DMS 273 (cell line): Measurements from ENCODE around the gene ZSWIM3.
"Not testable (repeated sequence)": the region's sequence is repeated elsewhere in the genome, so short reads cannot be mapped to it uniquely, and the experiment has no call there.

Experiments
- DNase-seq: peaks from one replicate; lab custom pipeline; 2025; ENCODE audit not compliant: unreplicated experiment; lab: John Stamatoyannopoulos, UW

Gene ZSWIM3

DNA sequence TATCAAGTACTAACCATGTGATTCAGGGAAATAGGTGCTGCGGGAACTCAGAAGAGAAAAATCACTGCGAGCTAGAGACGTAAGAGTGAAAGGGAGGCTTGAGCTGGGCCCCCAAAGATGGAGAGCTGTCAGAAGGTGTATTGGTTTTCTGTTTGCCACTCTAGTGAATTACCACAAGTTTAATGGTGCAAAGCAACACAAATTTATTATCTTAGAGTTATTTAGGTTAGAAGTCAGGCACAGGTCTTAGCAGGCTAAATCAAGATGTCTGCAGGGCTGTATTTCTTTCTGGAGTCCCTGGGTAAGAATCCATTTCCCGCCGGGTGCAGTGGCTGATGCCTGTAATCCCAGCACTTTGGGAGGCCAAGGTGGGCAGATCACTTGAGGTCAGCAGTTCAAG, 2.5 kb downstream of the ZSWIM3 start:
- DNase-seq, result no peak

DNA sequence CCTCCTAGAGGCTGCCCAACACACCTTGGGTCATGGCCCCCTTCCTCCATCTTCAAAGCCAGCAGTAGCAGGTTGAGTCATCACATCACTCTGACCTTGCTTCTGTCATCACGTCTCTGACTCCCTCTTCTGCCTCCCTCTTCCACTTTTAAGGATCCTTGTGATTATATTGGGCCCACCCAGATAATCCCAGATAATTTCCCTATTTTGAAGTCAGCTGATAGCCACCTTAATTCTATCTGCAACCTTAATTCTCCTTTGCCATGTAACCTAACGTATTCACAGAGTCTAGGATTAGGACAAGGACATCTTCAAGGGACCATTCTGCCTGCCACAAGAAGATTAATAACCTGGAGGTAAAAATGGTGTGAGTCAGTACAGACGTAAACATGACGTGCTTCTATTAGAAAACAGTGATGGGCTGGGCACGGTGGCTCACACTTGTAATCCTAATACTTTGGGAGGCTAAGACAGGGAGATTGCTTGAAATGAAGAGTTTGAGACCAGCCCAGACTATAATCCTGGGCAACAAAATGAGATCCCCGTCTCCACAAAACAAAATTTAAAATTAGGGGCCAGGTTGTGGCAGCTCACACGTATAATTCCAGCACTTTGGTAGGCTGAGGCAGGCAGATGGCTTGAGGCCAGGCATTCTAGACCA, 3.3 kb downstream of the ZSWIM3 start:
- no peak for DNase-seq

DNA sequence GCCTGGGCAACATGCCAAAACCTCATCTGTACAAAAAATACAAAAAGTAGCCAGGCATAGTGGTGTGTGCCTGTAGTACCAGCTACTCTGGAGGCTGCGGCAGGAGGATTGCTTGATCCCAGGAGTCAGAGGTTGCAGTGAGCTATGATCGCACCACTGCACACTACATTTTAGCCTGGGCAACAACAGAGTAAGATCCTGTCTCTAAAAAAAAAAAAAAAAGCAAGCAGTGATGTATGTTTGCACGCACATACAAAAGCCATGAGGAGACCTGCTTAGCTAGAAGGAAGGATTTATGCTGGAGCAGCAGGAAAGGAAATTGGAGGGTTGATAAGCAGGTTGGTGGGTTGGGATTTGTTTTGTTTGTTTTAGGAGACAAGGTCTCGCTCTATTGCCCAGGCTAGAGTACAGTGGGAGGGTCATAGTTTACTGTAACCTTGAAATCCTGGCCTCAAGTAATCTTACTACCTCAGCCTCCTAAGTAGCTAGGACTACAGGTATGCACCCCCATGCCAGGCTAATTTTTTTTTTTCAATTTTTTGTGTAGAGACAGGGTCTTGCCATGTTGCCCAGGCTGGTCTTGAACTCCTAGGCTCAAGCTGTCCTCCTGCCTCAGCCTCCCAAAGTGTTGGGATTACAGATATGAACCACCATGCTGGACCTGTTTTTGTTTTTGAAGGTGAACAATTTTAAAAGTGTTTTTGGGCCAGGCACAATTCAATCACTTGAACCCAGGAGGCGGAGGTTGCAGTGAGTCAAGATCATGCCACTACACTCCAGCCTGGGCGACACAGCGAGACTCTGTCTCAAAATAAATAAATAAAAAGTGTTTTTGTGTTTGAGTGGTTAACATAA, 4.0 kb downstream of the ZSWIM3 start:
- DNase-seq, result peak; percentile 79

DNA sequence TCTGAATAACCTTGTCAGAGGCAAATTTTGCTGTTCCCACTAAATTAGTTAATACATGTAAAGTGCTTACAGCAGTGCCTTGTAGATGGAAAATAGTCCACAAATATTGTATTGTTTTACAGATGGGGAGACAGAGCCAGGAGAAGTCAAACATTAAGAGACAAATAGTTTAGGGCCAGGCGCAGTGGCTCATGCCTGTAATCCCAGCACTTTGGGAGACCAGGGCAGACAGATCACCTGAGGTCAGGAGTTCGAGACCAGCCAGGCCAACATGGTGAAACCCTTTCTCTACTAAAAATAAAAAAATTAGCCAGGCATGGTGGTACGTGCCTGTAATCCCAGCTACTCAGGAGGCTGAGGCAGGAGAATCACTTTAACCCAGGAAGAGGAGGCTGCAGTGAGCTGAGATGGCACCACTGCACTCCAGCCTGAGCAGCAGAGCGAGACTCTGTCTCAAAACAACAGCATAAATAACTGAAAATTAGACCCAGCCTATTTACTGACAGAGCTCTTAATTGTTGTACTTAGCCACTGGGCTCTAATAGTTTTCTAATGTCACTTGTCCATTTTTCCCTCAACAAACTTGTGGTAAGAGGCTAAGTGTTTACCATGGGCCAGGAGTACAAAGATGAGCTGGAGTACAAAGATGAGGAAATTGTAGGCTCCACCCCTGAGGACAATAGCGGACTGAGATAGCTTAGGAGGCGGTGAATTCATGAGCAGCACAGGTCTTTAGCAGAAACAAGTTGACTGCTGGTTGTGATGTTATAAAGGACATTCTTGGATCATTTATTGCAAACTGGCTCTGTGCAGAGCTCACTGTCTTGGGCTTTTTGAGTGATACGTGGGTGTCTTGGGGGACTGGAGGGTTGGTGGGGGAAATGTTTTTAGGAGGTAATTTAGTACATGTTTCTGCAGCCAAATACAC, 6.4 kb downstream of the ZSWIM3 start:
- no peak for DNase-seq

DNA sequence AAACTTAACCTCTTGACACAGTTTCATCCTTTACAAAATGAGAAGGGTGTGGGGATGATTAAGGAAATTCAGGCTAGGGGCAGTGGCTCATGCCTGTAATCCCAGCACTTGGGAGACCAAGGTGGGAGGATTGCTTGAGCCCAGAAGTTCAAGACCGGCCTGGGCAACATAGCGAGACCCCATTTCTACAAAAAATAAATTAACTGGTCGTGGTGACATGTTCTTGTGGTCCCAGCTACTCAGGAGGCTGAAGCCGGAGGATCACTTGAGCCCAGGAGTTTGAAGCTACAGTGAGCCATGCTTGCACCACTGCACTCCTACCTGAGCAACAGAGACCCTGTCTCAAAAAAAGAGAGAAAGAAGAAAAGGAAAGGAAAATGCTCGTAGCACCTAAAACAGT, 9.0 kb downstream of the ZSWIM3 start:
- no peak for DNase-seq

DNA sequence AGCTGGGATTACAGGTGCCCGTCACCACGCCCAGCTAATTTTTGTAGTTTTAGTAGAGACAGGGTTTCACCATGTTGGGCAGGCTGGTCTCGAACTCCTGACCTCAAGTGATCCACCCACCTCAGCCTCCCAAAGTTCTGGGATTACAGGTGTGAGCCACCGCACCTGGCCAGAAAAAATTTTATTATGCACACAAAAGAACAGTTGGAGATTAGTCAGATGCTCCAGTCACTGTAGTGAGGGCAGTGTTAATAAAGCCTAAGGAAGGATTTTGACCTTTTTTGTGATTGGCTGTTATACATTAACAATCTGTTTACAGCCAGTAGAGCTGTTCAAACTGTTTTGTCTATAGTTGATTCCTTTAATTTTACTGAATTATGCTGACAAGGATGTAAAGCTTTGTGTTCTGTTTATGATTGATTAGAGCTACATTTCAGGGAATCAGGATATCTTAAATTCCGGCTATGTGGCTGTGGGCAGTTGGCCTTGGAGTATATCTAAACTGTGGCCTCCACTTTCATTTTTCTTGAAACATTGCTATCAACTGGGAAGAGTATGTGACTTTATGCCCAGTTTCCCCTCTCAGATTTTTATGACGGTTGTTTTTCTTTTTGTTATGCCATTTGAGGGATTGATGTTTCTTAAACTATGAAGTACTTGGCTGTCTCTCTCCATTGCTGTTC, 9.9 kb downstream of the ZSWIM3 start:
- DNase-seq, result no peak

DNA sequence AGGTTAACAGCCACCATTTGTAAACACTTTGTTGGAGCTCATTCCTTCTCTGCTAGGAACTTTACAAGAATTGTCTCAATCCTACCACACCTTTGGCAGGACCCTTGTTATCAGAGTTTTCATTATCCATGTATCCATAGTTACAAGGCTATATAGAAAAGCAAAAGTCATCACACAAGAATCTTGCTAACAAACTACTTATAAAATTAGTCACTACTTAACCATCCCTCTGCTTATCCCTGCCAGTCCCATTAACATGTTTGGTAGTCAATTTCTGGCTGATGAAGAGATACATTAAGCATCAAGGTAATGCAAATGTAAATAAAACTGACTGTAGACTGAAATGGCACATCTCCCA, 10.4 kb downstream of the ZSWIM3 start:
- no peak for DNase-seq

DNA sequence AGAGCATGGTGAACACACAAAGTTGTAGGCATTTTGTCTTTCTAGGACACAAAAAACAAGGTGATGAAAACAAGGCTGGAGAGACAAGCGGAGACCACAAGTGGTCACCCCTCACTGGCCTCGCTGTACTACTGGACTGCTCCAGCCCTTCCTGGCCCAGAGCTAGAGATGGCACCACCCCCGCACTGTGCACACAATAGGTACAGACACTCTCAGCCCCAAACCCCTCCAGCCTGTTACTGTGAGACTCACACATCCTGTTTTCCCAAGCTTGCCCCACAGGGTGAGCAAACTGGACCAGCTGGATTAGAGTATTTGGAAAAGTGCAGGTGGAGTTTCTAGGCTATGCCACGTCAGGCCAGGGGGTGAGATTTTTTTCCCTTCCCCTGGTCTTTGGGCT, 15.2 kb downstream of the ZSWIM3 start:
- no peak for DNase-seq

DNA sequence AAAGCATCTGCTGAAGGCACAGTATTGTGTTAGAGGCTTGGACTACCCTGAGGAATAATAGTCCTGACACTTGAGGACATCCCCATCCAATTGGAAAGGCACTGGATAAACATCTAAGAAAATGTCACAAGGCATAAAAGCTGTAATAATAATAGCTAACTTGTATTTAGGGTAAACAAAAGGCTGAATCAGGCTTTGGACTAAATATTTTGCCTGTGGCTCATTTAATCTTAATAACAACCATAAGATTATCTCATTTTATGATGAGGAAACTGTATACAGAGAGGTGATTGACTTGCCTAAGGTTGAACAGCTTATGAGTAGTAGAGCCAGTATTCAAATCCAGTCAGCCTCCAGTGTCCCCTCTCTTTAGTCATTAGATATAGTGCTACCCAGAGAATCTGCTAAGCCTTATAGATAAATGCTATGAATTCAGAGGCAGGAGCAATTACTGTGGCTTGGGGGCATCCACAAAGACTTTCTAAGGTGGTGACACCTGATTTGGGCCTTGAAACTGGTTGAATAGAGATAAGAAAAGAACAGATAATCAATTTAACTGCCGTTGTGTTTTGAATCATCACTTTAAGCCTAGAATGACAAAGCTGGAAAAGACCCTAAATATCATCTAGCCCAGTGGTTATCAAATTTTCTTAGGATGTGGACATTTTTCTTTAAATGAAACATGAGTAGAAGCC, 16.1 kb downstream of the ZSWIM3 start:
- no peak for DNase-seq

DNA sequence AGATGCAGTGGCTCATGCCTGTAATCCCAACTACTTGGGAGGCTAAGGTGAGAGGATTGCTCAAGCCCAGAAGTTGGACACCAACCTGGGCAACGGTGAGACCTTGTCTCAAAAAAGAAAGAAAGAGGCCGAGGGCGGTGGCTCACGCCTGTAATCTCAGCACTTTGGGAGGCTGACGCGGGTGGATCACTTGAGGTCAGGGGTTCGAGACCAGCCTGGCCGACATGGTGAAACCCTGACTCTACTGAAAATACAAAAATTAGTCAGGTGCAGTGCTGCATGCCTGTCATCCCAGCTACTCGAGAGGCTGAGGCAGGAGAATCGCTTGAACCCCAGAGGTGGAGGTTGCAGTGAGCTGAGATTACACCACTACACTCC, 16.7 kb downstream of the ZSWIM3 start:
- not testable (repeated sequence) for DNase-seq

DNA sequence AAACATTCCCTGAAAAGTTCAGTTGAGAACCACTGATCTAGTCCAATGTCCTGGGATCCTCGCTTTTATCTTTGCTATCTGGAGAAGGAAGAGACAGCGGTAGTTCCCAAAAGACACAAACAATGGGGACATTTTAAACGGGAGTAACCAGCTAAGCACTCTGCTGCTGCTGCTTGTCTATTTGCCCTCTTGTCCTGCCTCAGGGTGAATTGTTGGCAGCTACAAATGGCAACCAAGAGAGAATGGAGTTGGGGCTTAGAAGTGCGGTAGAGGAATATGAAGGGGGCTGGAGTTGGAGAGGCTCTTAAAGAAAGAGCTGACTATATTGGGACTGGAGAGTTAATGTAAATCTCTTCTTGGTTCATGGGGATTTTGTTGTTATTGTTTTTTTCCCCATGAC, 17.2 kb downstream of the ZSWIM3 start:
- DNase-seq, result no peak

DNA sequence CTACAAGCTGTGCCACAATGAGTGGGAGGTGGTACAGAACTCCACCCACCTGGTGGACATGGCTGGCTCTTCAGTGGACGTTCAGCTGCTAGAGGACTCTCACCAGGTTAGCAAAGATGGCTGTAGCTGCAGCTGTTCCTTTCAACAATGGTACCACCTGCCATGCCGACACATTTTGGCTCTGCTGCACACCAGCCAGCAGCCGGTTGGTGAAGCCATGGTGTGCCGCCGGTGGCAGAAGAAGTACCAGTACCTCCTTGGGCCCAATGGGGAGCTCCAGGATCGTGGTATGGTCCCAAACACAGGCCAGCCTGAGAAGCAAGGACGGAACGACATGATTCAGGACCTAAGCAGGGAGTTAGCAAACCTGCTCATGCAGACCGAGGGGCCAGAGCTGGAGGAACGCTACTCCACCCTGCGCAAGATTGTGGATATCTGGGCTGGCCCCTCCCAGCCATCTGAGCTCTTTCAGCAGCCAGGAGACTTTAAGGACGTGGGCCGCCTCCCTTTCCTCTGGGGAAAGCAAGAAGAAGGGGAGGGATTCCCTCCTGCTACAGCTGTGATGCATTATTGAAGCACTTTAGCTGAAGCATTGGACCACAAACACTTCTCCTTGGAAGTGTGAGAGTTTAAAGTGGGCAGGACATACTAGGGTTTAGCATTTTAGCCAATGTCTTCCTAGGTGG, 20.8 kb downstream of the ZSWIM3 start:
- no peak for DNase-seq

DNA sequence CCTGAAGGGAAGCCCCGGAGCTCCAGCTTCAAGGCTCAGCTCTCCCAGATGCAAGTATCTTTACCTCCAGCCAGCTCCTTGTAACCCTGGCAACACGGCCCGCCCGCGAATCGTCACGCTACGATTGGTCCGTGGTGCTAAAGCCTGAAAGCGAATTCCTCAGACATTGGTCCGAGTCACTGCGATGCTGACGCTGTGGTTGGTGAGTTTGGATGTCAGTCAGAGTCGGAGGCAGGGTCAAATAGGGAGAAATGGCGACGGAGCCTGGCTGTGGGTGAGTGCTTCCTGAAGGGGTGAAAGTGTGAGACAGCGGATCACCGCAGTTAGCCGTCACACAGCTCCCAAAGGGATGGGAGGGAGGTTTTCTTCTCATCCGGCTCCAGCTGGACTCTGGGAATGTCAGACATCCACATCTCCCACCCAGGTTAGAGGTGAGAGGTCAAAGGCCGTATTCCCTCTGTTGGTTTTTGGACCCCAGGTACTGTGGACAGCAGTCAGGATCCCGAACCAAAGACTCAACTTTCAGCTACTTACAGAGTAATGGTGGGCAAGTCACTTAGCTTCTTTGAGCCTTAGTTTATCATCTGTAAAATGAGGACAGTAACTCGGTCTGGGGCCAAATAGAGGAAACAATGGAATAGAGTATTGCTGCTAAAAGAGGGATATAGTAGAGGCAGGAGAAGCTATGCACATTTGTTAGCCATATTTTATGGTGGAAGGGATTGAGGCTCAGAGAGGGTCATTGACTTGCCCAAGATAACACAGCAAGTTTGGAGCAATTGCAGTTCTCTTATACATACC, 23.8 kb downstream of the ZSWIM3 start, which contains the start of gene ZSWIM1:
ZSWIM1 (plus strand) TSS at position 240 of the 801 bp plus-strand sequence. CDS start 1,366 bp downstream, outside the sequence.
- DNase-seq, result peak; percentile 99

DNA sequence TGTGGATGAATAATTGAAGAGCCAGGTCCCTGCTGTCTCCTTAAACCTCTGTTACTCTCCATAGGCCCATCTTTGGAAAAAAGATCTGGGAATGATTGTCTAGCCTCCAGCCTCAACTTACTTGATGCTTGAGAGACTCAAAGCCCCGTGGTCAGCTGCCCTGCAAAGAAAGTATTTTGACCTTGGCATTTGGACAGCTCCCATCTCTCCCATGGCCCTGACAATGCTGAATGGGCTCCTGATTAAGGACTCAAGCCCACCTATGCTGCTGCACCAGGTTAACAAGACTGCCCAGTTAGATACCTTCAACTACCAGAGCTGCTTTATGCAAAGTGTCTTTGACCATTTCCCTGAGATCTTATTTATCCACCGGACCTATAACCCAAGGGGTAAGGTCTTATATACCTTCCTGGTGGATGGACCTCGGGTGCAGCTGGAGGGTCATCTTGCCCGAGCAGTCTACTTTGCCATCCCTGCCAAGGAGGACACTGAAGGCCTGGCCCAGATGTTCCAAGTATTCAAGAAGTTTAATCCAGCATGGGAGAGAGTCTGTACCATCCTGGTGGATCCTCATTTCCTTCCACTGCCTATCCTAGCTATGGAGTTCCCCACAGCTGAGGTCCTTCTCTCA, 25.2 kb downstream of the ZSWIM3 start:
- no peak for DNase-seq

DNA sequence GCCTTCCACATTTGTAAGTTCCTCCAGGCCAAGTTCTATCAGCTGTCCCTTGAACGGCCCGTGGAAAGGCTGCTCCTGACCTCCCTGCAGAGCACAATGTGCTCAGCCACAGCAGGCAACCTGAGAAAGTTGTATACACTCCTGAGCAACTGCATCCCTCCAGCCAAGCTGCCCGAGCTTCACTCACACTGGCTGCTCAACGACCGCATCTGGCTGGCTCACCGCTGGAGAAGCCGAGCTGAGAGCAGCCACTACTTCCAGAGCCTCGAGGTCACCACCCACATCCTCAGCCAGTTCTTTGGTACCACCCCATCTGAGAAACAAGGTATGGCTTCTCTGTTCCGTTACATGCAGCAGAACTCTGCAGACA, 25.7 kb downstream of the ZSWIM3 start:
- peak; percentile 58 for DNase-seq

DNA sequence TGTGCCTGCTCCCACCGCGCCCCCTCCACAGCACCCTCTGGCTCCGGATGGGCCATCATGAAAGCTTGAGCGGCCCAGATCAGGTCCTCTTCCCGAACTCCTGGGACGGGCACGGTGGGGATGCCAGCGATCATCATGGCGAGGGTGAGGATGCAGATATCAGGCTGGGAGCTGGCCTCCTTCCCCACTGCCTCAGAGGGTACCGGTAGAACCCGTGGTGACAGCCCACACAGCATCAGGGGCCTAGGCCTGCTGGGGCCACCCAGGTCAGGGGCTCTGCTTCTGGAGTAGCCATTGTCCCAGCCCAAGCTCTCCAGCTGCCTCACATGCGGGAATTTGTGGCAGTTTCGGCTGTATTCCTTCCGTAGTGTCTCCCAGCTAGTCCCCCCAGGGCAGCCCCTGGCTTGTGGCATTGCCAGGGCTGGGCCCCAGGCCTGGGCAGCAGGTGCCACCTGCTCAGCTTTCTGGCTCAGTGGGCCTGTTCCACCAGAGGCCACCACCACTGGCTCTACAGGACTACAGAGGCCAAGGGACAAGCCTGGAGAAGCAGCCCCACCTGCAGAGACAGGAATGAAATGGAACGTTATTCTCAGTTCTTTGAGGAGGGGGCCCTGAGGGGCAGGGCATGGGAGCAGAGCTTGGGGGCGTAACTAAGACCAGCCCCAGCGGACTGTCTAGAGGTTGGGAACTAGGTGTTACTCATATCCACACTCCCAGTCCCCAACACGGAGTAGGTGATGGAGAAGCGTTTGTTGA, 29.4 kb downstream of the ZSWIM3 start:
- no peak for DNase-seq

DNA sequence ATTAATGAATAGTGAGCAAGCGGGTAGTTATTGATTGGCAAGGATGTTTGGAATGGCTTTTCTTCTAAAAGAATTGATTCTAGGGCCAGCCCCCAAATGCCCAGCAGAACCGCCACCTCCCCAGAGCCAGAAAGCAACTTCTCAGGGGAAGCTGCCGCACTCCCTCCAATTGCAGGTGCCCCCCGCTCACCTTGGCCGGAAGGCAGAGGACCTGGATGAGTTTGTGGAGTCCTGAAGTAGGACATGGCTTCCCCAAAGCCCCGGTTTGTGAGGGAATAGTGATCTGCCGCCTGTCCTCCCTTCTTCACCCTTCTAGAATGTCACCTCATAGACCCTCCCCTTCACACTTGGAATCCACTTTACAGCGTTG, 29.9 kb downstream of the ZSWIM3 start, which contains the start of gene SPATA25:
SPATA25 (minus strand) TSS at position 277 of the 370 bp plus-strand sequence; CDS start at position 245, 32 bp downstream.
- no peak for DNase-seq

DNA sequence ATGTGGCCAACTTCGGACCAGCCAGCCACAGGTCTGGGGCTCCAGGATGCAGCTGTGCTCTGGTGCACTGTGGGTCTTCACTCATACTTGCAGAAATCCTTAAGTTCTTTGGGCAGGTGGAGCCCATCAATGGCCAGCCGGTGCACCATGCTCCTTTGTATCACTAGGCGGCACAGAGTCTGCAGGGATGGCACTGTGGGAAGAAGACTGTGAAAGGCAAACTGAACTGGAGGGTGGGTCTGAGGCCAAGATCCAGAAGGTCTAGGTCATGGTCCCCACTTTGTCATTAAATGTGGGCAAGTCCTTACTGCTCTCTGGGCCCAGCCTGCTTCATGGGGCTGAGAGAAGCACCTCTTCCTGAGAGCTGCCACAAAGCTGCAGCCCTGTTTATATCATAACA, 31.3 kb downstream of the ZSWIM3 start:
- DNase-seq, result no peak
